T-helper 2 cell (primary cell): Measurements from ENCODE around the gene LSM3.

Source experiments
- DNase-seq, 5 experiments: peaks; one replicate each; pipeline versions ENCODE4 v3.0.0 to v3.0.0-alpha.2; 2012 to 2022

Gene LSM3

DNA sequence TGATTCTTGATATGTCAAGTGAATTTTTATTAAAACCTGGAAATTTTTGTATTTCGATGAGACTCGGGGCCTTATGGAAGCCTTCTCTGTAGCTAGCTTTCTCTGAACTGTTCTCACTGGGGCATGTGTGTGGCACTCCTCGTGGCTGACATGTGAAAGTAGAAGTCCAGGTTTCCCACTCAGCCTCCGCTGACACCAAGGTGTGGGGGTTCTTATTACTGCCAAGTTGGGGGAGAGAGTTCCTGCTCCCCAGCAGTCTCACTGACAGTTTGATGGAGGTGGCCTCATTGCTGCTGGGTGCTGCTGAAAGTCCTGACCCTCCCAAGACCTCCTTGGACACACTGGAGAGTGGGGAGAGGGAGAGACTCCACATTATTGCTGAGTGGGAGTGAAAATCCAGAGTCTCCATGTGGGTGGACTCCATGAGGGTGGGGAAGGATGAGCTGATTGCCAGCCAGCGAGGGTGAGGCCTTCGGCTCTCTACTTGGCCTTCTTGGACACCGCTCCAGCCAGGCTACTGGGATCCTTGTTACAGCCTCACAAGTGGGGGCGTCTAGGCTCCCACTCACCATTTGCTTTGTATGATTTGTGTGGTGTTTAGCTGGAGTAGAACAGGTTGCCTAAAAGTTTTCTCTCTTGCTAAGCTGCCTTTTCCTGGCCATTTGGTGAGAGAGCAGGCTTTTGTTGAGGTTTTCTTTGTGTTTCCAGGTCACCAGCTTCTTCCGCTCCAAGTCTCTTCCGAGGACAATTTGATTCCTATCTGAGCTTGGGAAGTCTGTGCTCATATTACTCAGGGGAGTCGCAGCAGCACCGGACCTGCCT, 64.1 kb downstream of the LSM3 start:
- no peak for DNase-seq

DNA sequence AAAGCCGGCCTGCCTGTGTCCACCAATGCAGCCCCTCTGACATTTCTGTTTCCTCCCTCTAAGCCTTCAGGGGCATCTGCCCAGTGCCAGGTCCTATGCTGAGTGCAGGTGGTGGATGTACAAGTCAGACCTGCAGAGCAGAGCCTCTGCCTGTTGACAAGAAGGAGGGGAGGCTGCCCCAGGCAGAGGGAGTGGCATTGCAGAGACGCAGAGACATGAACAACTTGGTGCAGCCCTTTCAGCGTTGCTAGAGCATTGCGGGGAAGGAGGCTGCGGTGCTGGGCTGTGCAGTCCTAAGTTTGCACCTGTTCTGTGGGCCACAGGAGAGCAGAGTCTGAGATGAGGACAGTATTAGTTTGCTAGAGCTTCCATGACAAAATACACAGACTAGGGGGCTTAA, 65.2 kb downstream of the LSM3 start:
- no peak for DNase-seq

DNA sequence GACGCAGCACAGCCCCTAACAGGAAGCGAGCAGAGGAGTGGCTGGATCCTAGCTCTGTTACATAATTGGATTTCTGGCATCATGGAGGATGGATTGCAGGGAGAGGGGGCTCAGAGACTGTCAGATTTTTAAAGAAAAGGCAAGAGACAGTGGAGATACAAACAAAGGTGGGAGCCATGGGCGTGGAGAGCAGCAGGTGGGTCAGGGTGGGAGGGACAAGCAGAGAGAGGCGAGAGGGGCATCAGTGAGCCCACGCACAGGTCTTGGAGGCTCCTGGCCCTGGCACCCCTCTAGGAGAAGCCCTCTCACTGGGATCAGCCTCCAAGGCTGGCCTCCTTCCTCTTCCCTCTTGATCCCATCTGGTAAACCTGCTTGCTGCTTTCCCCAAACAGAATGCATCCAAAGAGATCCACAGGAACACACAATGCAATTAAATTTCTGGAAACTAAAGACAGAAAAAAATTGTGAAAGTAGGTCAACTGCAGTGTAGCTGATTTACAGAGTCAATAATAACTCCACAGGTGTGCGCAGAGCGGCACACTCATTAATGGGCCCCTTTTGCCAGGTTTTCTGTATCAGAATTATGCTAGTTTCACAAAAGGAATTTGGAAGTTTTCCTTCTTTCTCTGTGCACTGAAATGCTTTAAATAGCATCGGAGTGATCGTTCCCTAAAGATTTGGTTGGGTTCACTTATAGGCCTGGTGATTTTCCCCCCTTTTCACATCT, 66.1 kb downstream of the LSM3 start:
- no peak for DNase-seq

DNA sequence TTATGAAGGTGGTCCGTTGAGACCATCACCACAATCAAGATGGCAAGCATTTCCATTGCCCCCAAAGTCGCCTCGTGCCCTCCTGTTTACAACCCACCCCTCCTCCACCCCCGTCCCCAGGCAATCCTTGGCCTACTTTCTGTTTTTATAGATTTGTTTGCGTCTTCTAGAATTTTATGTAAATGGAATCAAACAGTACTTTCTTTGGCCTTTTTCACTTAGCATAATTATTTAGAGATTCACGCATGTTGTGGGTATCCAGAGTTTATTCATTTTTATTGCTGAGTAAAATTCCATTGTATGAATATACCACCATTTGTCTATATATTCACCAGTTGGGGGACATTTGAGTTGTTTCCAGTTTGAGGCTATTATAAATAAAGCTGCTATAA, 66.6 kb downstream of the LSM3 start:
- DNase-seq: no peak

DNA sequence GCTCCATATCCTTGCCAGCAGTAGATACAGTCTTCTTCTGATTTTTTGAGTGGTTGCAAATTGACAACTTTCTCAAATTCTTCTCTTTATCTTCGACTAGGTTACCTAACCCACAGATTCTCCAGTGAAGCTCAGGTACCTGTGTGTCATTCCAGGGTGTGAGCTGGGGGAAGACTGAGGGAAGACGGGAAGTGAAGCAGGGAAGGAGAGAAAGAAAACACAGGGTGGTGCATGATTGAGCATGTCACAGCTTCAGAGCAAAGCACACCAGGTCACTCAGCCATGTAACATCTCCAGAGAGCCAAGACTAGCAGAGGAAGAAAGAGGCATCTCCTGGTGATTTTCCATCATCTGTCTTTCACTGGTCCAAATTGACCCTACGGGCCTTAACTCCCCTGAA, 67.2 kb downstream of the LSM3 start:
- DNase-seq: no peak

DNA sequence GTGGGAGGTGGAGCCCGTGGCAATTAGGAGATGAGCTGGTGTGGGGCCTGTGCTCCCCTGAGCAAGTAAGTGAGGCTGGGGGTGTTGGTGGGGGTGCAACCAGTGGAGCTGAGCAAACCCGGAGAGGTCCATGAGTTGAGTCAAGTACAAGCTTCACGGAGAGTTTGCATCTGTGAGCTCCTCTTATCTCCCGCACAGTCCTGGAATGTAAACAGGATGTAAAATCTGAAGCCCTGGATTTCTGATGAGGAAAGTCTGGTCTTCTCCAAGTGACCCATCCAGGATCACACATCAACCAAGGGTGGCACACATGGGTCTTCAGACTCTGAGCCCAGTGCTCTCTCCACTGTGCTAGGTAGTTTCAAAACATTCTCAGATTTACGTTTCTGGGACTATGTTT, 67.8 kb downstream of the LSM3 start:
- no peak for DNase-seq

DNA sequence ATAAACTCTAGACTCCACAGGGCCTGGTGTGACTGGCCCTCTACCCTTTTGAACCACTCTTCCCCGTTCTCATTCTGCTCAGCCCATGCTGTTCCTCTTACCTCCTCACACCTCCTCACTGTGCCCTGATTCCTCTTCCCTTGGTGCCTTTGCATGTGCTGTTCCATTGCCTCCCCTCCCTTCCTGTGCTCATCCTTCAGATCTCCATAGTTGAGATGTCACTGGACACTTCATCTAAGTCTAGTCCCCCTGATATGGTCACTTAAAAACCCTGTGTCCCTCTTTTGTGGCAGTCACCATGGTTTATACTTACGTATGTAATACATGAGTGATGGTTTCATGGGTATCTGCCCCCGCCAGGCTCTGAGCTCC, 69.8 kb downstream of the LSM3 start:
- no peak for DNase-seq

DNA sequence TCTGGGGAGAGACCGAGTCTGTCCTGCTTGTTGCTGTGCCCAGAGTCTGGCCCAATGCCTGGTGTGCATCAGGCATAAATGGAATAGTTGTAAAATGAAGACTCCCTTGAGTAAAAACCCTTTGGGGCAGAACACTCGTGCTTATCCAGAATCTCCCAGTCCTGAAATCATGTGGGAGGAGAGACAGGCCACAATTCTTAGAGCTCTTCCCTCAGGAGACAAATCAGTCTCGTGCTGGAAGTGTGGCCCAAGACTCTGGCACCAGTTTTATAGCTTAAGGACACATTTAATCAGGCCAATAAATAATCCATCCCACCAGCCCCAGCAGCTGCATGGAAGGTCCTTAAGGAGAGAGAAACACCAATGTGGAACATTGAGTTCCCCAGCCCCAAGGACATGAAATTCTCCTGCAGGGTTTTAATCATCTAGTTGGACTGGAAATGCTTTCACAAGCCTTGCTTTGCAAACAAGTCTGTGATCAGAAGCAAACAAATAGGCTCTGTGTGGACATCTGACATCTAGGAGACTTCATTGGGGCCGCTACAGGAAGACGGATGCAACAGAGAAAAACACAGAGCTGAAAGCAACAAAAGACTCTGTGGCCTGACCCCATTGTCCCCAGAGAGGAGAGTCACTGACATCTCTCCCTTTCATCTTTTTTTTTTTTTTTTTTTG, 70.4 kb downstream of the LSM3 start:
- DNase-seq: no peak
